ENCODE data around the gene TBC1D1.

TBC1D1 gene

DNA sequence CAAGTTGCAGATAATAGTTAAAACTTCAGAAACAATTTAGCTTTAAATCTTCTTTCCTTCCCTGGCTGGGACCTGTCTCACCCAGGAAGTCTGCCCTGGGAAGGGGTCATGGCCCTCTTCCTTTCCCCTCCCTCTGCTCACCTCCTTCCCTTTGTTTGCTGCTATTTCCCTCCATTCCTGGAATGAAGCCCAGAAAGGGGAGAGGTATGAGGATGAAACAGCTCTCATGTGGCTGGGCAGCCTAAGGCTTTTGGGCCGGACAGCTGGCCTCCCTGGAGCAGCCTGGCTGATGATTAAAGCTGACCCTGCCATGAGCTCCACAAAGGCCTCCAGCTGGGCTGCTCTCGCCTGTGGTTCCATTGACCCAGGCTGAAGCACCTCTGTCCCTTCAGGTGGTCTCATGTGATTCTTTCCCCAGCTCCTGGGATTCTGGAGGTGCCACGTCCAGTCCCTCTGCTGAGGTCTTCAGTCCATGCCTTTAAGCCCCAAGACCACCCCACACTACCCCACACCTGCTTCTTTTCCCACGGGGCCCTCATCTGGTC is 271.4 kb downstream of the TBC1D1 start:
- in situ Hi-C loops (cut with MboI; ENCODE audit: low pct_unique_long_range_greater_than_20kb, low sequenced_read_pairs), result no loop called here
- no peak for DNase-seq

DNA sequence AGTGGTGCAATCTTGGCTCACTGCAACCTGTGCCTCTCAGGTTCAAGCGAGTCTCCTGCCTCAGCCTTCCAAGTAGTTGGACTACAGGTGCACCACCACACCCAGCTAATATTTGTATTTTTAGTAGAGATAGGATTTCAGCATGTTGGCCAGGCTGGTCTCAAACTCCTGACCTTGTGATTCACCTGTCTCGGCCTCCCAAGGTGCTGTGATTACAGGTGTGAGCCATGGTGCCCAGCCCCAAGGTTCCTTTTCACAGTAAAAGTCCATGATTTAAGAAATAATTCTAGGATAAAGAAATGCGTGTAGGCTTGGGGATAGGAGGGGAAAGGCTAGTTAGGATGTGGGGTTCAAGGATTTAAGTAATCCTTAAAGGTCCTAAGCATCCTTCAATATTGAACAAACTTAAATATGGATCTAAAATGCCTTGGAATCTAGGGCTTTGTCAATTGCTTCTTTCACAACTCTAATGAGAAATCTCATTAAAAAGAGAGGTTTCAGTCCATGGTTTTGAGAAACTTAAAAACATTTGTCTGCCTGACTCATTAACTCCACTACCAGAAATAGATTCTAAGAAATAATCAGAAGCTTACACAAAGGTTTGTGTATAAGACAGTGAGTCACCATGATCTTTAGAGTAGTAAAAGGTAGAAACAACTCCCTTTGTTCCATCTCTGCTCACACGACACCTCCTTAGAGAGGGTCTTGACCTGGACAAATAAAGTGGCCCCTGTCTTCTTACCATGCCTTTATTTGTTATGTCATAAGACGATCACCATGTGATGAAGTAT is 272.5 kb downstream of the TBC1D1 start:
- no peak for DNase-seq
- in situ Hi-C loops (cut with MboI; ENCODE audit: low pct_unique_long_range_greater_than_20kb, low sequenced_read_pairs), result no loop called here

- no peak for DNase-seq
- in situ Hi-C loops (cut with MboI; ENCODE audit: low pct_unique_long_range_greater_than_20kb, low sequenced_read_pairs), result no loop called here
Measured at GRCh38 chr4:38164346-38164745, 273.5 kb downstream of the TBC1D1 start.

GRCh38 chr4:38166082-38166481 is 275.2 kb downstream of the TBC1D1 start:
- DNase-seq, result peak; percentile 82
- in situ Hi-C loops (cut with MboI; ENCODE audit: low pct_unique_long_range_greater_than_20kb, low sequenced_read_pairs), result no loop called here

DNA sequence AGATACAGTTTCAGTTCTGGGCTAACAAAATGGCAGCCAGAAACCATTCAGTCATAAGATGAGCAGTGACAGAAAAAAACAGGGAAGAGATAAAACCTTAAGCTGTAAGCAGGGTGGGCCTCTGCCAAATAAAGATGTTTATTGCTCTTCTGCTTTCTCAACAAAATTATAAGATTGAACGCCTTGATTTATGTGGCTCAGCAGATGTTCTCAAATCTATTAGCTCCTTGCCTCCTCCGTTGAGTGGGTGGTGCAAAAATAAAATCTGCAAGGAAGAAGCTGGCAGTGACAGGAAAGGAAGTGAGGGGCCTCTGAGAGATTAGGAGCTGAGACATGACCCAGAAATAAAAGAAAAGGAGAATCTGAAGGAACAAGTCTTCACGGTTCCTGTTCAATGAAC is 275.9 kb downstream of the TBC1D1 start:
- in situ Hi-C loops (cut with MboI; ENCODE audit: low pct_unique_long_range_greater_than_20kb, low sequenced_read_pairs), result no loop called here
- DNase-seq, result peak; percentile 51

GRCh38 chr4:38167973-38168372 is 277.1 kb downstream of the TBC1D1 start:
- no peak for DNase-seq
- in situ Hi-C loops (cut with MboI; ENCODE audit: low pct_unique_long_range_greater_than_20kb, low sequenced_read_pairs), result no loop called here

DNA sequence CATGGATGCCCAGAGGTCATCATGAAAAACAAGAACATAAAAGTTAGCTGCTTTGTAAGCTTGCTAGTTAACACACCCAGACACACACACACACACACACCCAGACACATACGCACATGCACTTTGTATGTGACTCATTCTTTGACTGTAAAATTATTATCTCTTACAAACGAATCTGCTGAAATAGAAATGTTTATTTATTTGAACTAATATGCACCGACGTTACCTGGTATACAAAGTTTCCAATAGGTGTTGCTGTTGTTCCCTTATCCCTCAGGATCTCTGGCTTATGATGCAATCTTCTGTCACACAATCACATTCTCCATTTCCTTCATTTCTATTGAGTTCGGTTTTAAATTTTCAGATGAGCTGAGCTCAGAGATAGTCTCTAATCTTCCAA is 278.6 kb downstream of the TBC1D1 start:
- DNase-seq, result no peak
- in situ Hi-C loops (cut with MboI; ENCODE audit: low pct_unique_long_range_greater_than_20kb, low sequenced_read_pairs), result no loop called here

DNA sequence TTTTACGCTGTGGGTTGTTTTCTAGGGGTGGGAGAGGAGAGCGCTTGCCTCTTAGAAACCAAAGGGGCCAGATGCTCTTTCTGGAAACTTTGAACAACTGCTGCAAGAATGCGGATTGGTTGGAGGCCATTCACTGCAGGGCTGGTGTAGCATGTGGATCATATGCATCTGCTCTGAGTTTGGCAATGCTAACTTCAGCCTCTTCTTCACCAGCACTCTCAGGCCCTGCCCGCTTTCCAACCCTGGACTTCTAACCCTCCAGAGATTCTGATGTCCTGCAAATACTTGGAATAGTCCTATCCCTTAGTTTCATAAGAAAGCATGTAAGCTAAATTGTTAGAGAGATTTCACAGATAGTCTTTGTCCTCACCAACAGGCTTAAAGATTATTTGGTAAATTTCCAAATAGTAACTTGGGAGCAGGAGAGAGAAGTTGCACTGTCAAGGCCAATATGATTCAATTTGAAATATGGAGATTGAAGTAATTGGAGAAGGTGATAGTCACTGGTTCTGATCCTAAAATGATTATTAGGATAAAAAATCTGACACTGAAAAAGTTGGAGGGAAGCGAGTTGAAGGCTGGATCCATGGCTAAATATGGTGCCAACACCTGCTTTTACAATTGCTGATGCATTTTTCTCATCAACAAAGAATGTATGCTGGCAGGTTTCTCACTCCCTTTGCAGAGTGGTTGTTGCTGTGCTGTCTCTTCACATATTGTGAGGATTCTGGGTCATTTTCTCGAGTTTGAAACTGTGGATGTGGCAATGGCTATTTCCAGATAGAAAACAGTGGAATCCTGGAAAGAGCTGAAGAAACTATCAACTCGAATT is 279.7 kb downstream of the TBC1D1 start:
- in situ Hi-C loops (cut with MboI; ENCODE audit: low pct_unique_long_range_greater_than_20kb, low sequenced_read_pairs), result no loop called here
- DNase-seq, result no peak

GRCh38 chr4:38172078-38172477 is 281.2 kb downstream of the TBC1D1 start:
- DNase-seq, result no peak
- in situ Hi-C loops (cut with MboI; ENCODE audit: low pct_unique_long_range_greater_than_20kb, low sequenced_read_pairs), result no loop called here

- in situ Hi-C loops (cut with MboI; ENCODE audit: low pct_unique_long_range_greater_than_20kb, low sequenced_read_pairs), result no loop called here
Measured at GRCh38 chr4:38173935-38174518, 283.1 kb downstream of the TBC1D1 start.

GRCh38 chr4:38174801-38175200 is 283.9 kb downstream of the TBC1D1 start:
- DNase-seq, result peak; percentile 79
- in situ Hi-C loops (cut with MboI; ENCODE audit: low pct_unique_long_range_greater_than_20kb, low sequenced_read_pairs), result loop anchor here (25.0 kb wide), 1 partner anchor 512 kb away; no protein-coding TSS in a partner anchor

More at GRCh38 chr4:38173935-38174518, 283.1 kb downstream of the TBC1D1 start:
- DNase-seq, result no peak

- in situ Hi-C loops (cut with MboI; ENCODE audit: low pct_unique_long_range_greater_than_20kb, low sequenced_read_pairs), result loop anchor here (25.0 kb wide), 1 partner anchor 511 kb away; no protein-coding TSS in a partner anchor
- peak; percentile 14 for DNase-seq
Measured at GRCh38 chr4:38176165-38176564, 285.3 kb downstream of the TBC1D1 start.

DNA sequence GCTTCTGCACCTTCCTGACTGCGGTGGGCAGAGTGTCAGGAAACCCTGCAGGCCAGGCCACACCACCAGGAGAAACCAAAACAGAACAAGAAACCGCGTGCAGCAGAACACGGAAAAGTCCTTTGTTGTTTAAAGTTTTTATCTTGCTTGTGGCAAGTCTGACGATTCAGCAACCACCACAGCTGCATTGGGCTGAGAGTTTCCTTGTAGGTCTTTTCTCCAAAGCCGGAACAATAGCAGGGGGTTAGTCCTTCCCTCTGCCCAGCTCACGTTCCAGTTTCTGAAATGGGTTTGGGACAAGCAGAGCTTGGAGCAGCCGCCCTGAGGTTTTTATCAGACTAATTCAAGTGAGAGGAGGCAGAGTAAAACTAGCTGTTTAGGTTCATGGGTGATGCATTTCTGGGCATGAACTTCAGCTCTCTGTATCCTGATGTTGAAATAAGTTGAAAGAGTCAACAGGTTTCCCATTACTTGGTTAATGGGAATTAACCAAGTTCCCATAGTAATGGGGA is 286.2 kb downstream of the TBC1D1 start:
- peak; percentile 66 for DNase-seq
- in situ Hi-C loops (cut with MboI; ENCODE audit: low pct_unique_long_range_greater_than_20kb, low sequenced_read_pairs), result loop anchor here (25.0 kb wide), 1 partner anchor 510 kb away; no protein-coding TSS in a partner anchor

DNA sequence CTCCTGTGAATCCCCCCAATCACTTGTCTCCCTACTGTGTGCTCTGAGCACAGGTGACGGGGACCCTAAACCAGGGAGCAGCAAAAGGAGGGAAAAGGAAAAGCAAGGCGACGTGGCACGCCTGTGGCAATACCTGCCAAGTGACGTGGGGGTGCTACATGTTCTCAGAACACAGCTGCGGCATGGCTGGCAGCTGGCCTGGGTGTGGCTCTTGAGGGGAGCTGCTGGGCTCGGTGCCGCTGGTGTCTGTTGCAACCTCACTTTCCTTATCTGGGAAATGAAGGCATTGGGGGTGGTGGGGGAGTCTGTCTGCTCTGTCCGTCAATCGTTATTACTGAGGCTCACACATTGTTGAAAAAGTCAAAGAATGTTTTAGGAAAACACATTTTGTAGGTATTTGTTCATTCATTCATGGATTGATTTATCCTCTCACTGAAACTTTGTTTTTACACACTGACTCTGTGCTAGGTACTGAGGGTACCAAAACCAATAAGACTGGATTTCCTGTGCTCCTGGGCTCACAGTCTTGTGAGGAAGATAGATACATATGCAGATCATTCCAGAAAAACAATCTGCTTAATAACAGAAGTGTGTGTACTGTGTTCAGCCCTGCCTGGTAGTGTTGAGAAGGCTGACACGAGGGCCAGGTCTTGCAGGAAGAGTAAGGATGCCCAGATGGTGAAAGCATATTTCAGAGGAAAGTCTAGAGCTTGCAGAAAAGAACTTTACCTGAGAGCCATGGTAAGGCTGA is 286.9 kb downstream of the TBC1D1 start:
- in situ Hi-C loops (cut with MboI; ENCODE audit: low pct_unique_long_range_greater_than_20kb, low sequenced_read_pairs), result loop anchor here (25.0 kb wide), 1 partner anchor 509 kb away; no protein-coding TSS in a partner anchor
- peak; percentile 16 for DNase-seq

GRCh38 chr4:38178392-38178995 is 287.6 kb downstream of the TBC1D1 start:
- DNase-seq, result no peak
- in situ Hi-C loops (cut with MboI; ENCODE audit: low pct_unique_long_range_greater_than_20kb, low sequenced_read_pairs), result loop anchor here (25.0 kb wide), 1 partner anchor 509 kb away; no protein-coding TSS in a partner anchor

DNA sequence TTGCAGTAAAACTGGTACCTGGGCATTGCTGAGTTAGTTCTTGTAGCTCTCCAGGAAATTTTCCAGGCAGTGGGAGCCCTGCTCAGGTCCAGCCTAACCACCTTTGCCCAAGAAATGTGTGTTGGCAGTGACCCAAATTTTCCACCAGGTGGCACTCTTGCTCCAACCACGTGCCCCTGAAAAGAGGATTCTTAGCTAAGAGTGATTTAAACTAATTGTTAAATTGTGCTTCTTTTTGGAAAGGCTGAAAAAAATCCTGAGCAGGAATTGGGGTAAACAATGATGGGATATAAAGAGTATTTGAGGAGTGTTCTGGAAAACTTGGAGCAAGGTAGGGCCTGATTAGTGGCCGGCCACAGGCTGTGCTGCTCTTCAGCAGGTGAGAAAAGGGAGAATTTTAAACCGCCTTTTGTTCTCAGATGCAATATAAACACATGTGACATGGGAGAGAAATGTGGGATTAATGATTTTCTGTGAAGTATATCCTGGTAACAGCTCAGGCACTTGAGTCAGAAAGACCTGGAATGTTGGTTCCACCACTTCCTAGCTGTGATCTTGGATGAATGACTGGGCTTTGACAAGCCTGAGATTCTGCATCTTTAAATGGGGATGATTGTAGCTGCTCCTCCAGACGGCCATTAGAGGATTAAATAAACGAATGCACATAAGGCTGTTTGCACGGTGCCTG is 288.9 kb downstream of the TBC1D1 start:
- in situ Hi-C loops (cut with MboI; ENCODE audit: low pct_unique_long_range_greater_than_20kb, low sequenced_read_pairs), result loop anchor here (25.0 kb wide), 1 partner anchor 507 kb away; no protein-coding TSS in a partner anchor
- DNase-seq, result peak; percentile 80

DNA sequence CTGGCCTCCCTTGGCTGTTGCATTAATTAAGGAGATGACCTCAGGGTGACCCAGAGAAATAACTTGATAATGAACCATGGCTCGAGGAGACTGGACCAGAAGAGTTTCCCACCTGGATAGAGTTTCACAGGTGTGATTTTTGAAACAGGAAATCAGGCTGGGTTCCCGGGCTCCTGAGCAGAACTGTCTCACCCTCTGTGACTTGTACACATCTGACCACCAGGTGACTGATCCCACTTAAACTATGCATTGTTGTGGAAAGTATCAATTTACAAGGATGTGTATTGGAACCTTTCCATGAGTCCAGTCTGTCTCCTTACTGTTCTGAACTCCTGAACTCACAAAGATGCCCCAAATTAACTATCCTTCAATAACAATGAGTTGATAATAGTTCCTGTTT is 289.6 kb downstream of the TBC1D1 start:
- in situ Hi-C loops (cut with MboI; ENCODE audit: low pct_unique_long_range_greater_than_20kb, low sequenced_read_pairs), result loop anchor here (25.0 kb wide), 1 partner anchor 507 kb away; no protein-coding TSS in a partner anchor
- DNase-seq, result no peak

Measured in KBM-7 (cell line).